K562 (cell line): ENCODE results near the gene PPP2R1A.

Experiments
- CTCF ChIP-seq, 3 experiments: IDR thresholded peaks in 2 of 3; conservative IDR thresholded peaks in 1 of 3; 2 replicates each; pipeline ENCODE4 v1.5.1; 2011 to 2012; ENCODE audit warnings: low read length in 3 of 3, mild to moderate bottlenecking in 3 of 3, control low read depth in 2 of 3, improper control_type of control experiment in 1 of 3, inconsistent platforms in 1 of 3, low read depth in 1 of 3, mixed read lengths in 1 of 3, moderate library complexity in 1 of 3; ENCODE audit not compliant: insufficient read depth in 2 of 3
- FOXA1 ChIP-seq: fragments of 450-650 bp; IDR thresholded peaks from 2 replicates; pipeline ENCODE4 v1.6.1; 2016; ENCODE audit warnings: mild to moderate bottlenecking, borderline replicate concordance
- GABPA ChIP-seq: fragments of 200-800 bp; sonication (Bioruptor generic); conservative IDR thresholded peaks from 2 replicates; pipeline ENCODE4 v1.6.1; 2016; ENCODE audit warnings: low read depth, missing genetic modification characterization, missing compliant biosample characterization
- JUN ChIP-seq, 2 experiments: sonication (generic) in 1 of 2; formaldehyde crosslinking in 1 of 2; IDR thresholded peaks; 2 replicates each; pipeline versions ENCODE4 v1.6.1 to v1.8.0; 2012 to 2022; ENCODE audit warnings: borderline replicate concordance in 2 of 2, mild to moderate bottlenecking in 2 of 2, improper control_type of control experiment in 1 of 2, low read depth in 1 of 2, low read length in 1 of 2, missing genetic modification reagents in 1 of 2
- ZKSCAN8 ChIP-seq: fragments of 200-800 bp; sonication (Bioruptor generic); IDR thresholded peaks from 2 replicates; pipeline ENCODE4 v1.6.1; 2016; ENCODE audit warnings: missing genetic modification characterization, missing compliant biosample characterization

- TF ChIP-seq FOXA1 (no peak), GABPA (tag) (no peak), ZKSCAN8 (CRISPR knock-in tag) (no peak), JUN (IDR thresholded peaks at IDR 0.05; ENCODE audit: borderline replicate concordance, low read depth, low read length) (no peak), JUN (CRISPR knock-in tag; IDR thresholded peaks at IDR 0.05; ENCODE audit: borderline replicate concordance) (no peak), CTCF (IDR thresholded peaks at IDR 0.05 in 2 of 3, conservative IDR thresholded peaks at IDR 0.05 in 1 of 3; ENCODE audit: insufficient read depth in 2 of 3, low read depth in 1 of 3, low read length in 3 of 3) (no peak)
Observed at GRCh38 chr19:52176574-52176973, 13.3 kb upstream of the PPP2R1A start.
